ENCODE measurements around the gene ATP5F1E. TPM values are rescaled to one million over a fixed set of nuclear protein-coding genes. Genes with fewer than 3 reads are reported as not detected.

Gene ATP5F1E
- total RNA-seq, 1 donor from 2014 or later: 33.8 TPM

- H3K36me3 ChIP-seq (ENCODE audit: control insufficient read depth, insufficient read depth, low read length): no peaks in the 10 kb centered on the region
- DNase-seq (ENCODE audit: low read depth): no peak
- H3K27me3 ChIP-seq (ENCODE audit: control insufficient read depth, insufficient read depth, low read length): peaks cover 9% of the 10 kb centered on the region
- no peak overlapping the region for H3K4me3 ChIP-seq (ENCODE audit: low read depth, low read length)
- no peak for TF ChIP-seq CTCF (IDR thresholded peaks at IDR 0.05; ENCODE audit: insufficient read depth, low read length, poor library complexity, severe bottlenecking)
Measured at GRCh38 chr20:59048681-59049030, 16.5 kb upstream of the ATP5F1E start.

- TF ChIP-seq CTCF (IDR thresholded peaks at IDR 0.05; ENCODE audit: insufficient read depth, low read length, poor library complexity, severe bottlenecking): no peak
- peaks cover 9% of the 10 kb centered on the region for H3K27me3 ChIP-seq (ENCODE audit: control insufficient read depth, insufficient read depth, low read length)
- H3K4me3 ChIP-seq (ENCODE audit: low read depth, low read length): no peak overlapping the region
- H3K36me3 ChIP-seq (ENCODE audit: control insufficient read depth, insufficient read depth, low read length): no peaks in the 10 kb centered on the region
- no peak for DNase-seq (ENCODE audit: low read depth)
Measured at GRCh38 chr20:59047938-59048680, 16.0 kb upstream of the ATP5F1E start.

- Histone ChIP-seq H3K27me3 (ENCODE audit: control insufficient read depth, insufficient read depth, low read length) (peaks cover 9% of the 10 kb centered on the region), H3K36me3 (ENCODE audit: control insufficient read depth, insufficient read depth, low read length) (no peaks in the 10 kb centered on the region), H3K4me3 (ENCODE audit: low read depth, low read length) (no peak overlapping the region)
- no peak for DNase-seq (ENCODE audit: low read depth)
- no peak for TF ChIP-seq CTCF (IDR thresholded peaks at IDR 0.05; ENCODE audit: insufficient read depth, low read length, poor library complexity, severe bottlenecking)
Measured at GRCh38 chr20:59046862-59047261, 14.7 kb upstream of the ATP5F1E start.

GRCh38 chr20:59044796-59045195, 12.7 kb upstream of the ATP5F1E start:
- no peak for DNase-seq (ENCODE audit: low read depth)
- Histone ChIP-seq H3K4me3 (ENCODE audit: low read depth, low read length) (no peak overlapping the region), H3K36me3 (ENCODE audit: control insufficient read depth, insufficient read depth, low read length) (no peaks in the 10 kb centered on the region), H3K27me3 (ENCODE audit: control insufficient read depth, insufficient read depth, low read length) (peaks cover 4% of the 10 kb centered on the region)
- no peak for TF ChIP-seq CTCF (IDR thresholded peaks at IDR 0.05; ENCODE audit: insufficient read depth, low read length, poor library complexity, severe bottlenecking)

- Histone ChIP-seq H3K36me3 (ENCODE audit: control insufficient read depth, insufficient read depth, low read length) (no peaks in the 10 kb centered on the region), H3K27me3 (ENCODE audit: control insufficient read depth, insufficient read depth, low read length) (no peaks in the 10 kb centered on the region), H3K4me3 (ENCODE audit: low read depth, low read length) (no peak overlapping the region)
- no peak for TF ChIP-seq CTCF (IDR thresholded peaks at IDR 0.05; ENCODE audit: insufficient read depth, low read length, poor library complexity, severe bottlenecking)
- DNase-seq (ENCODE audit: low read depth): no peak
Measured at GRCh38 chr20:59044295-59044694, 12.2 kb upstream of the ATP5F1E start.

- H3K4me3 ChIP-seq (ENCODE audit: low read depth, low read length): no peak overlapping the region
- no peaks in the 10 kb centered on the region for H3K36me3 ChIP-seq (ENCODE audit: control insufficient read depth, insufficient read depth, low read length)
- no peak for DNase-seq (ENCODE audit: low read depth)
- no peak for TF ChIP-seq CTCF (IDR thresholded peaks at IDR 0.05; ENCODE audit: insufficient read depth, low read length, poor library complexity, severe bottlenecking)
- no peaks in the 10 kb centered on the region for H3K27me3 ChIP-seq (ENCODE audit: control insufficient read depth, insufficient read depth, low read length)
Measured at GRCh38 chr20:59043698-59044097, 11.6 kb upstream of the ATP5F1E start.
